KOPT-K1 (cell line): ENCODE measurements around the gene FOXA1.
"Not testable (repeated sequence)": the region's sequence is repeated elsewhere in the genome, so short reads cannot be mapped to it uniquely, and the experiment has no call there.

Experiments
- H3K27ac ChIP-seq: fragments of 200-600 bp; sonication (generic); 2 replicates; pipeline ENCODE4 v1.5.1; 2016; ENCODE audit warnings: antibody characterized with exemption, mild to moderate bottlenecking, low read depth, low read length; ENCODE audit not compliant: poor library complexity, severe bottlenecking
- H3K36me3 ChIP-seq: fragments of 200-600 bp; sonication (generic); 2 replicates; pipeline ENCODE4 v1.5.1; 2017; ENCODE audit warnings: antibody characterized with exemption, mild to moderate bottlenecking, low read length, moderate library complexity; ENCODE audit not compliant: insufficient read depth
- H3K9me3 ChIP-seq: fragments of 200-600 bp; sonication (generic); 2 replicates; pipeline ENCODE4 v1.5.1; 2017; ENCODE audit warnings: antibody characterized with exemption, low read length, mild to moderate bottlenecking; ENCODE audit not compliant: insufficient read depth, poor library complexity, severe bottlenecking

Gene FOXA1

GRCh38 chr14:37559386-37559785 is 35.7 kb downstream of the FOXA1 start:
- Histone ChIP-seq H3K9me3 (no peaks in the 10 kb centered on the region), H3K27ac (no peak overlapping the region), H3K36me3 (no peaks in the 10 kb centered on the region)

GRCh38 chr14:37558740-37559139 is 36.3 kb downstream of the FOXA1 start:
- H3K27ac ChIP-seq, result no peak overlapping the region
- H3K9me3 ChIP-seq, result no peaks in the 10 kb centered on the region
- H3K36me3 ChIP-seq, result no peaks in the 10 kb centered on the region

GRCh38 chr14:37555596-37555995 is 39.5 kb downstream of the FOXA1 start:
- H3K9me3 ChIP-seq, H3K36me3 ChIP-seq, H3K27ac ChIP-seq: not testable (repeated sequence)

GRCh38 chr14:37553935-37554550 is 41.0 kb downstream of the FOXA1 start:
- Histone ChIP-seq H3K9me3 (no peaks in the 10 kb centered on the region), H3K36me3 (no peaks in the 10 kb centered on the region), H3K27ac (no peak overlapping the region)

- Histone ChIP-seq H3K36me3 (no peaks in the 10 kb centered on the region), H3K27ac (no peak overlapping the region), H3K9me3 (no peaks in the 10 kb centered on the region)
Observed at GRCh38 chr14:37551119-37551518, 43.9 kb downstream of the FOXA1 start.

- Histone ChIP-seq H3K9me3 (no peaks in the 10 kb centered on the region), H3K27ac (no peak overlapping the region), H3K36me3 (no peaks in the 10 kb centered on the region)
Observed at GRCh38 chr14:37550511-37550910, 44.5 kb downstream of the FOXA1 start.

GRCh38 chr14:37546621-37547447 is 48.2 kb downstream of the FOXA1 start:
- no peaks in the 10 kb centered on the region for H3K9me3 ChIP-seq
- H3K36me3 ChIP-seq, result no peaks in the 10 kb centered on the region
- H3K27ac ChIP-seq, result no peak overlapping the region

GRCh38 chr14:37545174-37545573 is 49.9 kb downstream of the FOXA1 start:
- Histone ChIP-seq H3K36me3 (no peaks in the 10 kb centered on the region), H3K27ac (no peak overlapping the region), H3K9me3 (no peaks in the 10 kb centered on the region)

GRCh38 chr14:37544407-37544806 is 50.6 kb downstream of the FOXA1 start:
- Histone ChIP-seq H3K9me3 (no peaks in the 10 kb centered on the region), H3K36me3 (no peaks in the 10 kb centered on the region), H3K27ac (no peak overlapping the region)

- H3K36me3 ChIP-seq, result no peaks in the 10 kb centered on the region
- H3K27ac ChIP-seq, result no peak overlapping the region
- no peaks in the 10 kb centered on the region for H3K9me3 ChIP-seq
Observed at GRCh38 chr14:37539992-37540391, 55.1 kb downstream of the FOXA1 start.
